ENCODE results near the gene SMIM10.
"Not testable (repeated sequence)": the region's sequence is repeated elsewhere in the genome, so short reads cannot be mapped to it uniquely, and the experiment has no call there.

SMIM10 gene

DNA sequence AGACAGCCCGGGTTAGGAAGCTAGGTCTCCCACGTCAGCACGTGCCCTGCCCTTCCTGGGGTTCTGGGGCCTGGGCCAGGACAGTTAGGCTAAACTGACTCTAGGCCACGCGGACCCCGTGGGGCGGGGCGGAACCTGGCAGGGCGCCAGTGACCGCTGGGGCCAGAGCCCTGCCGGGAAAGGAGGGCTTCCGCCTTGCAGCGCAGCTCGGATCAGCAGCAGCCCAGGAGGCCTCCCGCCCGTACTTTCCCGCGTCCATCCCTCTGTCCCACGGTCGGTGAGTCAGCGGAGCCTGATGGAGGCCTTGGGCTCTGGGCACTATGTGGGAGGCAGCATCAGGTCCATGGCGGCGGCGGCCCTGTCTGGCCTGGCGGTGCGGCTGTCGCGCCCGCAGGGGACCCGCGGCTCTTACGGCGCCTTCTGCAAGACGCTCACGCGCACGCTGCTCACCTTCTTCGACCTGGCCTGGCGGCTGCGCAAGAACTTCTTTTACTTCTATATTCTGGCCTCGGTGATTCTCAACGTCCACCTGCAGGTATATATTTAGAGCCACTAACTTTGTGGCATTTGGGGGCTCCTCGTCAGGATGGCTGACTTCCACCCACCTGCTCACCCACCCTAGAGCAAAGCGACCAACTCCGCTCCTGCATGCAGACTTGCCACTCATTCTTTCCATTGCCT is at the start of gene SMIM10:
TSS of gene SMIM10 (plus strand) at position 191 of the 681 bp plus-strand sequence. CDS start at position 296, 105 bp downstream.
- Histone ChIP-seq H3K27ac (ENCODE audit: low read depth, low read length) (no peak within 1 kb of the TSS), H3K4me3 (ENCODE audit: low read depth, low read length) (peak within 1 kb of the TSS; percentile 62), H3K9ac (ENCODE audit: low read length) (peak within 1 kb of the TSS; percentile 52)

DNA sequence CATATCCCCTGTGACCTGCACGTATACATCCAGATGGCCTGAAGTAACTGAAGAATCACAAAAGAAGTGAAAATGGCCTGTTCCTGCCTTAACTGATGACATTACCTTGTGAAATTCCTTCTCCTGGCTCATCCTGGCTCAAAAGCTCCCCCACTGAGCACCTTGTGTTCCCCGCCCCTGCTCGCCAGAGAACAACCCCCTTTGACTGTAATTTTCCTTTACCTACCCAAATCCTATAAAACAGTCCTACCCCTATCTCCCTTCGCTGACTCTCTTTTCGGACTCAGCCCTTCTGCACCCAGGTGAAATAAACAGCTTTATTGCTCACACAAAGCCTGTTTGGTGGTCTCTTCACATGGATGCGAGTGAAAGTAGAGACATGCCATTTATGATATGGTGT is 44.4 kb upstream of the SMIM10 start:
- Histone ChIP-seq H3K36me3 (ENCODE audit: control insufficient read depth, insufficient read depth, low read length) (peaks cover 12% of the 10 kb centered on the region; the same call in 1 of the 2 replicates), H3K27ac (ENCODE audit: low read depth, low read length) (peak overlapping the region; percentile 98), H3K4me3 (ENCODE audit: low read depth, low read length) (peak overlapping the region; percentile 55), H3K4me1 (ENCODE audit: control insufficient read depth, insufficient read depth, low read length) (peaks cover 31% of the 10 kb centered on the region), H3K9ac (ENCODE audit: low read length) (peak overlapping the region; percentile 73)
- not testable (repeated sequence) for H3K27me3 ChIP-seq (ENCODE audit: control insufficient read depth, insufficient read depth, low read length); H3K9me3 ChIP-seq (ENCODE audit: control insufficient read depth, insufficient read depth, low read depth, low read length)

More for the DNA sequence above, at the start of gene SMIM10:
- Histone ChIP-seq H3K27me3 (ENCODE audit: control insufficient read depth, insufficient read depth, low read length) (peaks cover 20% of the 10 kb centered on the region), H3K36me3 (ENCODE audit: control insufficient read depth, insufficient read depth, low read length) (no peaks in the 10 kb centered on the region), H3K4me1 (ENCODE audit: control insufficient read depth, insufficient read depth, low read length) (peaks cover 14% of the 10 kb centered on the region), H3K9me3 (ENCODE audit: control insufficient read depth, insufficient read depth, low read depth, low read length) (no peaks in the 10 kb centered on the region)

DNA sequence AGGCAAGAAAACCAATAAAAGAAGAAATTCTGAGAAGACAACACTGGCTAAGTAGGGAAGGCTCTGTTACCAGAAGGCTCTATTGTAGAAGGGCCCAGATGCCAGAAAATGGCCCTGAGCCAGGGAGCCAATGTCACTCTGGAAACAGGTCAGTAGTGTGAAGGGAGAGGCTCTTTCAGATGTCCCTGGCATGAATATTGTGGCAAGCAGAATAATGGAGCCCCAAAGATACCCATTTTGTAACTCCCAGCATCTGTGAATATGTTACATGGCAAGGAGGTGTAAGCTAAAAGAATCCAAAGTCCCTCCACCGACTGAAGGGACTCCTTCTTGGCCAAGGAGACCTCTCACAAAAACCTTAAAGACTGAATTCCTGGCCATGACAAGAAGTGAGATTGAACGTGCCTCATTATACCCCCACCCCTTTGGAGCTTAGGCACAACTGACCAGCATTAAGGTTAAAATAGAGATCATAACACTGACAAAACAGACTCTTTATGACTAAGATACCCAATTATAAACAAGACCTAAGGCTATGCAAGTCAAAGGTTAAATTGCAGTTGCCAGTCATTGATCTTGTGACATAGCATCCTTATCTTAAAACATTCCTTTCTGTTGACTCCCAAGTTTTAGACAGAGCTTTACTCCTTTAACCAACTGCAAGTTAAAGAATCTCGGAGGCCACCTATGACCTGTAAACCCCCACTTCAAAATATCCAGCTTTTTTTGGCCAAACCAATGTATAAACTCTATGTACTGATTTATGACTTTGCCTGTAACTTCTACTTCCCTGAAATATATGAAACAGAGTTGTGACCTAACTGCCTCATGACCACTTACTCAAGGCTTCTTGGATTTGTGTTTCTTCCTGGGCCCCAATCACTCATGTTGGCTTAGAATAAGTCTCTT is 42.2 kb upstream of the SMIM10 start:
- Histone ChIP-seq H3K9me3 (ENCODE audit: control insufficient read depth, insufficient read depth, low read depth, low read length) (peaks cover 4% of the 10 kb centered on the region; the same call in 1 of the 2 replicates), H3K27me3 (ENCODE audit: control insufficient read depth, insufficient read depth, low read length) (no peaks in the 10 kb centered on the region), H3K4me1 (ENCODE audit: control insufficient read depth, insufficient read depth, low read length) (peaks cover 31% of the 10 kb centered on the region), H3K36me3 (ENCODE audit: control insufficient read depth, insufficient read depth, low read length) (peaks cover 7% of the 10 kb centered on the region; the same call in 1 of the 2 replicates), H3K9ac (ENCODE audit: low read length) (peak overlapping the region; percentile 14), H3K4me3 (ENCODE audit: low read depth, low read length) (peak overlapping the region; percentile 13; the same call in 1 of the 2 replicates), H3K27ac (ENCODE audit: low read depth, low read length) (peak overlapping the region; percentile 76; the same call in 1 of the 2 replicates)

DNA sequence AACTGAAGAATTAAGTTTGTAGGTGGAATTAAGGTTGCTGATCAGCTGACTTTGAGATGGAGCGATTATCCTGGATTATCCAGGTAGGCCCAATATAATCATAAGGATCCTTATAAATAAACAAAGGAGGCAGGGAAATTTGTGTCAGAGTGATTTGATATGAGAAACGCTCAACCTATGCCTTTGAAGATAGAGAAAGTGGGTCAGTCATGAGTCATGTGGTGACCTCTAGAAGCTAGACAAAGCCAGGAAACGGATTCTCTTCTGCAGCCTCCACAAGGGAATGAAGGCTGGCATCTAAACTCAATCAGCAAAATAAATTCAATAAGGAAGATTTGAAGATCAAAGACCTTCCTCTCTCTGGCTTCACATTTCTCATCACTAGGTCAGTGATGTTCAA is 41.5 kb upstream of the SMIM10 start:
- H3K9ac ChIP-seq (ENCODE audit: low read length), result no peak overlapping the region
- H3K27me3 ChIP-seq (ENCODE audit: control insufficient read depth, insufficient read depth, low read length), result no peaks in the 10 kb centered on the region
- peak overlapping the region; percentile 76; the same call in 1 of the 2 replicates for H3K27ac ChIP-seq (ENCODE audit: low read depth, low read length)
- H3K9me3 ChIP-seq (ENCODE audit: control insufficient read depth, insufficient read depth, low read depth, low read length), result peaks cover 4% of the 10 kb centered on the region; the same call in 1 of the 2 replicates
- peaks cover 25% of the 10 kb centered on the region; the same call in 1 of the 2 replicates for H3K4me1 ChIP-seq (ENCODE audit: control insufficient read depth, insufficient read depth, low read length)
- H3K36me3 ChIP-seq (ENCODE audit: control insufficient read depth, insufficient read depth, low read length), result no peaks in the 10 kb centered on the region
- H3K4me3 ChIP-seq (ENCODE audit: low read depth, low read length), result no peak overlapping the region; the same call in 1 of the 2 replicates

DNA sequence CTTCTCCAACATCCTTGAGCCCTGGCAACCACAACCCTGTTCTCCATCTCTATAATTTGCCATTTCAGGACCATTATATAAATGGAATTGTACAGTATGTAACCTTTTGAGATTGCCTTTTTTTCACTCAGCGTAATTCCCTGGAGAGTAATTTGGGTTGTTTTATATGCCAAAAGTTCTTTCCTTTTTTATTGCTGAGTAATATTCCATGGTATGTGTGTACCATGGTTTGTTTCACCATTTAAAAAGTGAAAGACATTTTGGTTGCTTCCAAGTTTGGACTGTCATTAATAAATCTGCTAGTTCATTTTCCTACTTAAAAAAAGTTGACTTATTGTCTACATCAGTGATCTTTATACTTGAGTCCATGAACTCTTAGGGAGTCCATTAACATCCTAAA is 33.0 kb upstream of the SMIM10 start:
- Histone ChIP-seq H3K27me3 (ENCODE audit: control insufficient read depth, insufficient read depth, low read length) (no peaks in the 10 kb centered on the region), H3K36me3 (ENCODE audit: control insufficient read depth, insufficient read depth, low read length) (no peaks in the 10 kb centered on the region), H3K4me1 (ENCODE audit: control insufficient read depth, insufficient read depth, low read length) (no peaks in the 10 kb centered on the region), H3K4me3 (ENCODE audit: low read depth, low read length) (no peak overlapping the region), H3K27ac (ENCODE audit: low read depth, low read length) (no peak overlapping the region), H3K9ac (ENCODE audit: low read length) (no peak overlapping the region), H3K9me3 (ENCODE audit: control insufficient read depth, insufficient read depth, low read depth, low read length) (peaks cover 5% of the 10 kb centered on the region; the same call in 1 of the 2 replicates)

DNA sequence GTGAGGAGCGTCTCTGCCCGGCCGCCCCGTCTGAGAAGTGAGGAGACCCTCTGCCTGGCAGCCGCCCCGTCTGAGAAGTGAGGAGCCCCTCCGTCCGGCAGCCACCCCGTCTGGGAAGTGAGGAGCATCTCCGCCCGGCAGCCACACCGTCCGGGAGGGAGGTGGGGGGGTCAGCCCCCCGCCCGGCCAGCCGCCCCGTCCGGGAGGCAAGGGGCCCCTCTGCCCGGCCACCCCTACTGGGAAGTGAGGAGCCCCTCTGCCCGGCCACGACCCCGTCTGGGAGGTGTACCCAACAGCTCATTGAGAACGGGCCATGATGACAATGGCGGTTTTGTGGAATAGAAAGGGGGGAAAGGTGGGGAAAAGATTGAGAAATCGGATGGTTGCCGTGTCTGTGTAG is 30.4 kb upstream of the SMIM10 start:
- not testable (repeated sequence) for H3K27me3 ChIP-seq (ENCODE audit: control insufficient read depth, insufficient read depth, low read length); H3K27ac ChIP-seq (ENCODE audit: low read depth, low read length); H3K9me3 ChIP-seq (ENCODE audit: control insufficient read depth, insufficient read depth, low read depth, low read length); H3K4me3 ChIP-seq (ENCODE audit: low read depth, low read length); H3K9ac ChIP-seq (ENCODE audit: low read length); H3K36me3 ChIP-seq (ENCODE audit: control insufficient read depth, insufficient read depth, low read length); H3K4me1 ChIP-seq (ENCODE audit: control insufficient read depth, insufficient read depth, low read length)

DNA sequence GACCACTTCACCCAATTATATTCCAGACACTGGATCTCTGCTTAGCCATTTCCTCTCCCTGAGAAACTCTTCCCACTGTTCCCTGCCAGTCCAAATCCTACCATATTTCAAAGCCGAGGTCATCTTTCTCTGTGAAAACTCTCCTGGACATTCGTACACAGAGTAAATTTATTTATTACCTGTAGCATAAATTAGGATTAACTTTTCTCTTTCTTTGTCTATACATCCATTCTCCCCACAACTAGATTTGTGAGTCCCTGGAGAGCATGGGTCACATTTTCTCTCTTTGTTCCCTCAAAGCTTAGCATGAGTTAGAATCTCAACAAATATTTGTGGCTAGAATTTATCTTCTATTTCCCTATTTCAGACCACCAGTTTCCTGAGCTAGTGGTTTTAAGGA is 27.8 kb upstream of the SMIM10 start:
- H3K27ac ChIP-seq (ENCODE audit: low read depth, low read length), result no peak overlapping the region
- H3K27me3 ChIP-seq (ENCODE audit: control insufficient read depth, insufficient read depth, low read length), result no peaks in the 10 kb centered on the region
- H3K36me3 ChIP-seq (ENCODE audit: control insufficient read depth, insufficient read depth, low read length), result no peaks in the 10 kb centered on the region
- no peak overlapping the region for H3K4me3 ChIP-seq (ENCODE audit: low read depth, low read length)
- H3K4me1 ChIP-seq (ENCODE audit: control insufficient read depth, insufficient read depth, low read length), result peaks cover 4% of the 10 kb centered on the region; the same call in 1 of the 2 replicates
- H3K9ac ChIP-seq (ENCODE audit: low read length), result no peak overlapping the region
- peaks cover 5% of the 10 kb centered on the region; the same call in 1 of the 2 replicates for H3K9me3 ChIP-seq (ENCODE audit: control insufficient read depth, insufficient read depth, low read depth, low read length)

DNA sequence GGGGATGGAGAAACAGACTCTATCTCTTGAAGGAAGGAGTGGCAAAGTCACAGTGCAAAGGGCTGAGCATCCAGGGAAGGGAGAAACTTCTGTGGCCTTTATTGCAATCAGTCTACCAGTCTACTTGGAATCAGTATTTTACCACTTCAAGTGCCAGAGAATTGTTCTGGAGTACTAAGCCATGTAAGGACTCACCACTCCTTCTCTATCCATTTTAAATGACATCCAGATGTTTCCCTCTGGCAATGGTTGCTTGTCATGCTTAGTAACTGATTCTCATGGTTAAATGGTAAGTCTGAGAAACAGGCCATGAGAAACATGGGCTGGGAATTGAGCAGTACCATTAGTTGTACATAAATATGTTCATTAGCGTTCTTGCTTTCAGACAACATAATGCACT is 21.1 kb upstream of the SMIM10 start:
- H3K4me1 ChIP-seq (ENCODE audit: control insufficient read depth, insufficient read depth, low read length), result peaks cover 4% of the 10 kb centered on the region; the same call in 1 of the 2 replicates
- no peaks in the 10 kb centered on the region for H3K36me3 ChIP-seq (ENCODE audit: control insufficient read depth, insufficient read depth, low read length)
- no peak overlapping the region for H3K27ac ChIP-seq (ENCODE audit: low read depth, low read length)
- no peak overlapping the region for H3K9ac ChIP-seq (ENCODE audit: low read length)
- no peak overlapping the region for H3K4me3 ChIP-seq (ENCODE audit: low read depth, low read length)
- H3K27me3 ChIP-seq (ENCODE audit: control insufficient read depth, insufficient read depth, low read length), result no peaks in the 10 kb centered on the region
- peaks cover 7% of the 10 kb centered on the region; the same call in 1 of the 2 replicates for H3K9me3 ChIP-seq (ENCODE audit: control insufficient read depth, insufficient read depth, low read depth, low read length)

DNA sequence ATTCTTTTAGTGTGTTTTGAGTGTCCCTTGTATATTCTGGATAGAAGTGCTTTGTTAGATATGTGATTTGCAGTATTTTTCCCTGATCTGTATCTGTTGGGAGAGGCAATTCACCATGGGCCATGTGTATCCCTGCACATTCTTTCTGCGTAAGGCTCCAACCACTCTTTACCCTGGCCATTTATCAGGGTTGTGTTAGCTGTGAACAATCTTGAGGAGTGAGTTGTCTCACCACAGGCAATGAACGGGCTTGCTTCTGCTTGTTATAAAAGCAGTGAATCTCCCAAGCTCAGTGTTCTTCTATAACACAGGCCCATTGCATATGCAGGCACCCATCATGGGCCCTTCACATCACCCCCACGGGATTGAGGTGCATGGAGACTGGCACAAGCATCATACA is 18.9 kb upstream of the SMIM10 start:
- H3K36me3 ChIP-seq (ENCODE audit: control insufficient read depth, insufficient read depth, low read length), result no peaks in the 10 kb centered on the region
- no peaks in the 10 kb centered on the region; the same call in 1 of the 2 replicates for H3K4me1 ChIP-seq (ENCODE audit: control insufficient read depth, insufficient read depth, low read length)
- H3K4me3 ChIP-seq (ENCODE audit: low read depth, low read length), result no peak overlapping the region
- H3K27ac ChIP-seq (ENCODE audit: low read depth, low read length), result no peak overlapping the region
- no peaks in the 10 kb centered on the region; the same call in 1 of the 2 replicates for H3K27me3 ChIP-seq (ENCODE audit: control insufficient read depth, insufficient read depth, low read length)
- peaks cover 7% of the 10 kb centered on the region; the same call in 1 of the 2 replicates for H3K9me3 ChIP-seq (ENCODE audit: control insufficient read depth, insufficient read depth, low read depth, low read length)
- H3K9ac ChIP-seq (ENCODE audit: low read length), result no peak overlapping the region

DNA sequence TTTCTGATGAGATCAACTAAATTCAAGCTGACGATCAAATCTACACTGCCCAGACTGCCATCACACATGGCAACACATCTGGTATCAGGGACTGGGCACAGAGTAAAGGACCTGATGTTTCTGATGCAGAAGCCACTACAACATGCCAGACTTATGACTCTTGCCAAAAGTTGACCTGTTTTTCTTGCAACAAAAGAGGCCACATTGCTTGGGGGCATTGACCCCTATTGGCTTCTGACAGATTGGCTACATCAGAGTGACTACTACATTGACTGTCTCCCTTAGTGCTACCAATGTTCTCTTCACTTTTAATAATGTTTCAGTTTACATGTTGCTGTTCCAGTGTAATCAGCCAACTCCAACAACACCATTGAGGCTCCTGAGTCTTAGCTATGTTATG is 15.3 kb upstream of the SMIM10 start:
- no peaks in the 10 kb centered on the region for H3K4me1 ChIP-seq (ENCODE audit: control insufficient read depth, insufficient read depth, low read length)
- H3K9me3 ChIP-seq (ENCODE audit: control insufficient read depth, insufficient read depth, low read depth, low read length), result peaks cover 7% of the 10 kb centered on the region; the same call in 1 of the 2 replicates
- no peak overlapping the region for H3K9ac ChIP-seq (ENCODE audit: low read length)
- no peak overlapping the region for H3K27ac ChIP-seq (ENCODE audit: low read depth, low read length)
- H3K27me3 ChIP-seq (ENCODE audit: control insufficient read depth, insufficient read depth, low read length), result no peaks in the 10 kb centered on the region; the same call in 1 of the 2 replicates
- H3K36me3 ChIP-seq (ENCODE audit: control insufficient read depth, insufficient read depth, low read length), result no peaks in the 10 kb centered on the region
- no peak overlapping the region for H3K4me3 ChIP-seq (ENCODE audit: low read depth, low read length)

All from HUES6 (cell line).